A549 treated with RU486 at 1 μM for 4 hours (cell line): ENCODE measurements around the gene FH. TPM values are rescaled to one million over a fixed set of nuclear protein-coding genes. Genes with fewer than 3 reads are reported as not detected.

Source experiments
- total RNA-seq: library from RNA; stranded (reverse); fragments of 200-300 nt; extraction: Qiagen RNA extraction; gene quantifications from 5 replicates; pipeline ENCODE4 v1.2.3, GENCODE V29; 2022; ENCODE audit warnings: low read depth

The FH gene
- total RNA-seq = 89.2 to 97.6 TPM (median 96.2 TPM) in 5 replicates

GRCh38 chr1:241519308-241520079 is at the start of gene FH:
FH (minus strand) TSS chr1:241519755; CDS start chr1:241519722, 33 bp downstream.

GRCh38 chr1:241532162-241532531 is 12.6 kb upstream of the FH start, which contains the start of gene KMO:
KMO (plus strand) TSS chr1:241532378; CDS start chr1:241532445, 67 bp downstream.

Other genes with a start within 250 kb of the FH start
- gene RGS7, start 162.6 kb downstream of the FH start, total RNA-seq = 0.07 to 0.10 TPM (median 0.10 TPM) in 3 of 5 replicates, not detected in the others
- 0.90 to 1.7 TPM (median 1.2 TPM) in 5 replicates for gene KMO, start 12.6 kb upstream of the FH start, total RNA-seq
- gene CHML, start 120.6 kb upstream of the FH start, total RNA-seq = 4.5 to 9.2 TPM (median 7.8 TPM) in 5 replicates
- 42.0 to 56.9 TPM (median 51.3 TPM) in 5 replicates for gene OPN3, start 120.6 kb upstream of the FH start, total RNA-seq
- not detected in 5 replicates for gene WDR64, start 132.5 kb upstream of the FH start, total RNA-seq